ENCODE data around the gene RC3H1.
"Not testable (repeated sequence)": the region's sequence is repeated elsewhere in the genome, so short reads cannot be mapped to it uniquely, and the experiment has no call there.

DNA sequence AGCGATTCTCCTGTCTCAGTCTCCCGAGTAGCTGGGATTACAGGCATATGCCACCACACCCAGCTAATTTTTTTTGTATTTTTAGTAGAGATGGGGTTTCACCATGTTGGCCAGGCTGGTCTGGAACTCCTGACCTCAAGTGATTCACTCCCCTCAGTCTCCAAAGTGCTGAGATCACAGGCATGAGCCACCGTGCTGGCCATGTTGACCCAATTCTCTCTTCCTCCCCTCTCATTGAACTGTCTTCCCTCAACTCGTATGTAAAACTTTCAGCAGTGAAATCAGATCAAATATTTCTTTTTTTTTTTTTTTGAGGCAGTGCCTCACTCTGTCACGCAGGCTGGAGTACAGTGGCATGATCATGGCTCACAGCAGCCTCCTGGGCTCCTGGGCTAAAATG lies 20.4 kb upstream of the RC3H1 start:
- TF ChIP-seq, protein P1, sequence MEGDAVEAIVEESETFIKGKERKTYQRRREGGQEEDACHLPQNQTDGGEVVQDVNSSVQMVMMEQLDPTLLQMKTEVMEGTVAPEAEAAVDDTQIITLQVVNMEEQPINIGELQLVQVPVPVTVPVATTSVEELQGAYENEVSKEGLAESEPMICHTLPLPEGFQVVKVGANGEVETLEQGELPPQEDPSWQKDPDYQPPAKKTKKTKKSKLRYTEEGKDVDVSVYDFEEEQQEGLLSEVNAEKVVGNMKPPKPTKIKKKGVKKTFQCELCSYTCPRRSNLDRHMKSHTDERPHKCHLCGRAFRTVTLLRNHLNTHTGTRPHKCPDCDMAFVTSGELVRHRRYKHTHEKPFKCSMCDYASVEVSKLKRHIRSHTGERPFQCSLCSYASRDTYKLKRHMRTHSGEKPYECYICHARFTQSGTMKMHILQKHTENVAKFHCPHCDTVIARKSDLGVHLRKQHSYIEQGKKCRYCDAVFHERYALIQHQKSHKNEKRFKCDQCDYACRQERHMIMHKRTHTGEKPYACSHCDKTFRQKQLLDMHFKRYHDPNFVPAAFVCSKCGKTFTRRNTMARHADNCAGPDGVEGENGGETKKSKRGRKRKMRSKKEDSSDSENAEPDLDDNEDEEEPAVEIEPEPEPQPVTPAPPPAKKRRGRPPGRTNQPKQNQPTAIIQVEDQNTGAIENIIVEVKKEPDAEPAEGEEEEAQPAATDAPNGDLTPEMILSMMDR (conservative IDR thresholded peaks at IDR 0.05 in 1 of 2, IDR thresholded peaks at IDR 0.05 in 1 of 2; ENCODE audit: low read depth in 1 of 2, low read length in 2 of 2): not testable (repeated sequence)
- not testable (repeated sequence) for TF ChIP-seq EZH2 (IDR thresholded peaks at IDR 0.05; ENCODE audit: low read length, missing control alignments)

All from fibroblast of lung (primary cell).